Measurements from ENCODE around the gene ZNF746.

ZNF746 gene

GRCh38 chr7:149458235-149458634 lies 39.4 kb downstream of the ZNF746 start (continued):
- TF ChIP-seq HIC1 (tag by site-specific recombination; IDR thresholded peaks at IDR 0.05) (no peak), PRDM4 (tag by site-specific recombination; IDR thresholded peaks at IDR 0.05) (no peak), PRDM10 (tag by site-specific recombination; IDR thresholded peaks at IDR 0.05) (no peak), ZNF223 (tag by site-specific recombination; IDR thresholded peaks at IDR 0.05) (no peak), GLI2 (tag by site-specific recombination; IDR thresholded peaks at IDR 0.05; ENCODE audit: borderline replicate concordance, low read depth) (no peak), ZNF704 (tag by site-specific recombination; IDR thresholded peaks at IDR 0.05) (no peak)

- H3K4me3 ChIP-seq (ENCODE audit: low read depth, low read length) = no peak overlapping the region
- CTCF ChIA-PET = interaction anchor here (0.7 to 1.7 kb wide), 5 partner anchors 35 to 342 kb away, joined by 3 to 6 read pairs (median 3); partner anchors contain the start of gene ZNF398
- peaks cover 4 to 41% of the 10 kb centered on the region in 2 experiments; a peak in 2 of 3 replicates for H3K36me3 ChIP-seq (ENCODE audit: control insufficient read depth in 2 of 2, insufficient read depth in 1 of 2, low read length in 2 of 2)
- POLR2A ChIA-PET = no interaction called here
- H3K9me3 ChIP-seq (ENCODE audit: control insufficient read depth, insufficient read depth, low read depth, low read length) = no peaks in the 10 kb centered on the region
- no peak overlapping the region for H3K27ac ChIP-seq (ENCODE audit: extremely low read depth, low read depth, low read length)
- H3K4me1 ChIP-seq (ENCODE audit: control insufficient read depth, insufficient read depth, low read length) = no peaks in the 10 kb centered on the region
- TF ChIP-seq ZNF121 (tag by site-specific recombination; IDR thresholded peaks at IDR 0.05) (no peak), ZNF830 (tag by site-specific recombination; IDR thresholded peaks at IDR 0.05; ENCODE audit: low read depth) (no peak), ZBTB1 (tag by site-specific recombination; IDR thresholded peaks at IDR 0.05) (no peak), TCF7L2 (IDR thresholded peaks at IDR 0.05; ENCODE audit: borderline replicate concordance, low read depth, low read length) (no peak), ZNF280C (tag by site-specific recombination; IDR thresholded peaks at IDR 0.05) (no peak), AEBP2 (tag by site-specific recombination; IDR thresholded peaks at IDR 0.05; ENCODE audit: borderline replicate concordance) (no peak)
These were observed 39.8 kb downstream of the ZNF746 start for GRCh38 chr7:149457766-149458165.
